HG02884 (cell line): ENCODE data around the gene NPB.
A peak's percentile ranks its signal among the peaks of the same experiment; 100 is the strongest.

Experiments used
- ATAC-seq: cut with Tn5 transposase; IDR thresholded peaks from one replicate; pipeline ENCODE4 v1.9.1; 2021; ENCODE audit warnings: mild to moderate bottlenecking, moderate library complexity; ENCODE audit not compliant: unreplicated experiment

Gene NPB

GRCh38 chr17:81923302-81924260 is 21.5 kb downstream of the NPB start:
- no peak for ATAC-seq

GRCh38 chr17:81924557-81925532 is 22.8 kb downstream of the NPB start:
- no peak for ATAC-seq

- no peak for ATAC-seq
These were observed 23.9 kb downstream of the NPB start for GRCh38 chr17:81925860-81926450.

GRCh38 chr17:81926451-81927151 is 24.6 kb downstream of the NPB start:
- peak; percentile 13 for ATAC-seq

- peak; percentile 8 for ATAC-seq
These were observed 25.2 kb downstream of the NPB start for GRCh38 chr17:81927152-81927652.

GRCh38 chr17:81927653-81928543 is 25.9 kb downstream of the NPB start, which contains the start of gene MAFG:
MAFG (minus strand) TSS chr17:81927735; CDS start chr17:81923185, 4,550 bp downstream.
- ATAC-seq: peak; percentile 60

GRCh38 chr17:81928544-81929252 is 26.7 kb downstream of the NPB start:
- ATAC-seq: no peak

- ATAC-seq: no peak
These were observed 27.5 kb downstream of the NPB start for GRCh38 chr17:81929253-81930141.

- ATAC-seq: no peak
These were observed 28.4 kb downstream of the NPB start for GRCh38 chr17:81930142-81931125.

GRCh38 chr17:81931189-81931556 is 29.1 kb downstream of the NPB start:
- no peak for ATAC-seq

GRCh38 chr17:81931557-81932332 is 29.7 kb downstream of the NPB start:
- no peak for ATAC-seq

GRCh38 chr17:81932333-81932983 is 30.4 kb downstream of the NPB start:
- no peak for ATAC-seq

GRCh38 chr17:81933178-81933699 is 31.2 kb downstream of the NPB start:
- ATAC-seq: no peak

GRCh38 chr17:81934098-81934757 is 32.2 kb downstream of the NPB start:
- no peak for ATAC-seq
